ENCODE data around the gene PITRM1.
"Not testable (repeated sequence)": the region's sequence is repeated elsewhere in the genome, so short reads cannot be mapped to it uniquely, and the experiment has no call there.

Gene PITRM1

GRCh38 chr10:3199488-3199887, 26.9 kb upstream of the PITRM1 start:
- no peak for DNase-seq (ENCODE audit: low read depth, low spot score)

- no peak for DNase-seq (ENCODE audit: low read depth, low spot score)
These were observed 26.3 kb upstream of the PITRM1 start for GRCh38 chr10:3198900-3199299.

- peak; percentile 41 for DNase-seq (ENCODE audit: low read depth, low spot score)
These were observed 24.9 kb upstream of the PITRM1 start for GRCh38 chr10:3197348-3198003.

- no peak for DNase-seq (ENCODE audit: low read depth, low spot score)
These were observed 24.4 kb upstream of the PITRM1 start for GRCh38 chr10:3196958-3197347.

- no peak for DNase-seq (ENCODE audit: low read depth, low spot score)
These were observed 23.9 kb upstream of the PITRM1 start for GRCh38 chr10:3196482-3196881.

- DNase-seq (ENCODE audit: low read depth, low spot score): no peak
These were observed 23.1 kb upstream of the PITRM1 start for GRCh38 chr10:3195726-3196125.

- no peak for DNase-seq (ENCODE audit: low read depth, low spot score)
These were observed 22.7 kb upstream of the PITRM1 start for GRCh38 chr10:3195286-3195685.

- no peak for DNase-seq (ENCODE audit: low read depth, low spot score)
These were observed 22.3 kb upstream of the PITRM1 start for GRCh38 chr10:3194871-3195270.

- no peak for DNase-seq (ENCODE audit: low read depth, low spot score)
These were observed 21.2 kb upstream of the PITRM1 start for GRCh38 chr10:3193751-3194150.

GRCh38 chr10:3192856-3193635, 20.5 kb upstream of the PITRM1 start:
- peak; percentile 18 for DNase-seq (ENCODE audit: low read depth, low spot score)

GRCh38 chr10:3190817-3191216, 18.2 kb upstream of the PITRM1 start:
- no peak for DNase-seq (ENCODE audit: low read depth, low spot score)

- DNase-seq (ENCODE audit: low read depth, low spot score): not testable (repeated sequence)
These were observed 14.6 kb upstream of the PITRM1 start for GRCh38 chr10:3187229-3187628.

GRCh38 chr10:3186368-3186767, 13.8 kb upstream of the PITRM1 start:
- DNase-seq (ENCODE audit: low read depth, low spot score): no peak

GRCh38 chr10:3185386-3185785, 12.8 kb upstream of the PITRM1 start:
- DNase-seq (ENCODE audit: low read depth, low spot score): no peak

GRCh38 chr10:3180355-3181025, 7.9 kb upstream of the PITRM1 start:
- DNase-seq (ENCODE audit: low read depth, low spot score): no peak

- DNase-seq (ENCODE audit: low read depth, low spot score): no peak
These were observed 6.6 kb upstream of the PITRM1 start for GRCh38 chr10:3179174-3179573.

GRCh38 chr10:3178042-3178441, 5.5 kb upstream of the PITRM1 start:
- DNase-seq (ENCODE audit: low read depth, low spot score): no peak

GRCh38 chr10:3173171-3173878, 743 bp upstream of the PITRM1 start:
- DNase-seq (ENCODE audit: low read depth, low spot score): no peak

- DNase-seq (ENCODE audit: low read depth, low spot score): no peak
These were observed 519 bp downstream of the PITRM1 start for GRCh38 chr10:3172081-3172445.

GRCh38 chr10:3171488-3171887, 1.1 kb downstream of the PITRM1 start:
- not testable (repeated sequence) for DNase-seq (ENCODE audit: low read depth, low spot score)

- DNase-seq (ENCODE audit: low read depth, low spot score): no peak
These were observed 2.9 kb downstream of the PITRM1 start for GRCh38 chr10:3169673-3170072.

GRCh38 chr10:3169271-3169670, 3.3 kb downstream of the PITRM1 start:
- no peak for DNase-seq (ENCODE audit: low read depth, low spot score)

All from brain pericyte (primary cell).